ENCODE results near the gene NDUFB8. TPM values are rescaled to one million over a fixed set of nuclear protein-coding genes. Genes with fewer than 3 reads are reported as not detected.

NDUFB8 gene
- total and polyA plus RNA-seq, 11 donors: 264 to 1,192 (median 417) TPM

- no peaks in the 10 kb centered on the region for H3K9me3 ChIP-seq
- no peak for DNase-seq
- no peak overlapping the region for H3K27ac ChIP-seq
- H3K4me1 ChIP-seq: peaks cover 0 to 18% (median 15%) of the 10 kb centered on the region in 12 donors
- WGBS, 4 donors: 63 to 73% (median 69%) methylated on average over 8 of the region's 8 CpGs
- H3K4me3 ChIP-seq: no peak overlapping the region
- no peak for ATAC-seq
- TF ChIP-seq, protein P1, sequence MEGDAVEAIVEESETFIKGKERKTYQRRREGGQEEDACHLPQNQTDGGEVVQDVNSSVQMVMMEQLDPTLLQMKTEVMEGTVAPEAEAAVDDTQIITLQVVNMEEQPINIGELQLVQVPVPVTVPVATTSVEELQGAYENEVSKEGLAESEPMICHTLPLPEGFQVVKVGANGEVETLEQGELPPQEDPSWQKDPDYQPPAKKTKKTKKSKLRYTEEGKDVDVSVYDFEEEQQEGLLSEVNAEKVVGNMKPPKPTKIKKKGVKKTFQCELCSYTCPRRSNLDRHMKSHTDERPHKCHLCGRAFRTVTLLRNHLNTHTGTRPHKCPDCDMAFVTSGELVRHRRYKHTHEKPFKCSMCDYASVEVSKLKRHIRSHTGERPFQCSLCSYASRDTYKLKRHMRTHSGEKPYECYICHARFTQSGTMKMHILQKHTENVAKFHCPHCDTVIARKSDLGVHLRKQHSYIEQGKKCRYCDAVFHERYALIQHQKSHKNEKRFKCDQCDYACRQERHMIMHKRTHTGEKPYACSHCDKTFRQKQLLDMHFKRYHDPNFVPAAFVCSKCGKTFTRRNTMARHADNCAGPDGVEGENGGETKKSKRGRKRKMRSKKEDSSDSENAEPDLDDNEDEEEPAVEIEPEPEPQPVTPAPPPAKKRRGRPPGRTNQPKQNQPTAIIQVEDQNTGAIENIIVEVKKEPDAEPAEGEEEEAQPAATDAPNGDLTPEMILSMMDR (IDR thresholded peaks at IDR 0.05): no peak
- TF ChIP-seq POLR2A (IDR thresholded peaks at IDR 0.05): no peak
- intact Hi-C loops (cut with DNase I): no loop called here
- peaks cover 0 to 47% (median 39%) of the 10 kb centered on the region in 9 donors for H3K36me3 ChIP-seq
- peaks cover 0 to 23% (median 7%) of the 10 kb centered on the region in 9 donors for H3K27me3 ChIP-seq
These were observed 44.3 kb downstream of the NDUFB8 start for GRCh38 chr10:100485366-100485765.

DNA sequence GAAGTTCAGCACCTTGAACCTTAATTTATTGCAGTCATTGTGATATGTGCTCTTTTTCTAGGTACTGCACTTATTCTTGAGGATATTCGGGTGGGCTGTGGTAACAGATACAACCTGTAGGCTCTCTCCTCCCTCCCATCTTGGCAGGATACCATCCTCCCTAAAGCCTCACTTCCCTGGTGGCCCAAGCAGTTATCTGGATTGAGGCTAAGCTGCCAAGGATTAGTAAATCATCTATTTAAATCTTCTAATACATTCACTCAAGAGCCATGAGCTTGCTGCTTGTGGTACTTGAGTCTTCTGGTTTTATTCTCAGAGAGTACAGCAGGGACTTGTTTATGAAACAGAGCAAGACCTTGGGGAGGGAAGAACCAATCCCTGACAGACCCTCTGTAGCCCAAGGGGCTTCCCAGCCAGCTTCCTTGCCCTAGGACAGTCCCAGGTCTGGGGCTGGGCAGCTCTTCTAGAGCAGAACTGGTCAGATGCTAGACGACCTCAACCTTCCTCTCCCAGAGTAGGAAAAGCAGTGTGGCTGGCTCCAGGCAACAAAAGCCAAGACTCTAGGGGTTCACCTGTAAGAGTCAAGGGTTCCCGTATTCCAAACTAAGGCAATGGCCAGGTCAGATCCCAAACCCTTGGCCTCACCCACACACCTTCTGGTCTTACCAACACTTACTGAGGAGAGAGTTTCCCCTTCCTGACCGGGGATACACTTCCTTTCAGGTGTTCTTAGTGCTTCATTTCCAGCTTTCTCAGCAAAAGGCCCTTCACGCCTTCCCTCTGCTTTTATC is 45.6 kb downstream of the NDUFB8 start:
- 85 to 87% (median 86%) methylated on average over 5 of the region's 5 CpGs for WGBS, 4 donors
- peaks cover 0 to 36% (median 26%) of the 10 kb centered on the region in 9 donors for H3K36me3 ChIP-seq
- DNase-seq (no peak), ATAC-seq (no peak)
- intact Hi-C loops (cut with DNase I): loop anchor here in 1 of 10 donors (5.0 kb wide), 1 partner anchor 33 kb away; the partner anchor contains the start of gene SEC31B
- H3K27ac ChIP-seq: no peak overlapping the region
- peaks cover 0 to 36% (median 14%) of the 10 kb centered on the region in 9 donors for H3K27me3 ChIP-seq
- no peak for TF ChIP-seq POLR2A (IDR thresholded peaks at IDR 0.05)
- TF ChIP-seq, protein P1 (IDR thresholded peaks at IDR 0.05): no peak
- no peak overlapping the region for H3K4me3 ChIP-seq
- H3K9me3 ChIP-seq: no peaks in the 10 kb centered on the region
- H3K4me1 ChIP-seq: peaks cover 0 to 18% (median 15%) of the 10 kb centered on the region in 12 donors

DNA sequence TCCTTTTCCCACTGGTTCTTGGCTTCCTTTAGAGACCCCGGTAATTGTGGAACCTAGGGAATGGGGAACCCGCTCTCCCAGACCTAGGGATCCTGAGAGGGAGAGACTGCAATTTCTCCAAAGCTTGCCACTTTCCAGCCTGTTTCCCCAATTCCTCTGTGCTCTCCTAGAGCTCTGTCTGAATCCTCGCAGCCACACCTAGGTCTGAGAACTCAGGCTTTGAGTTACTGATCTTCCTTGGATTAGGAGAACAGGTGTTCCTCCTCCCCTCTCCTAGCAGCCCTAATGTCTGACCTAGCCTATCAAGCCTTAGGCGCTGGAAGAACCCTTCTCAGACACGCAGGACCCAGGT is 46.9 kb downstream of the NDUFB8 start:
- 43 to 45% (median 44%) methylated on average over 5 of the region's 5 CpGs for WGBS, 4 donors
- H3K27ac ChIP-seq: no peak overlapping the region
- H3K9me3 ChIP-seq: no peaks in the 10 kb centered on the region
- no peak for TF ChIP-seq POLR2A (IDR thresholded peaks at IDR 0.05)
- TF ChIP-seq, protein P1 (IDR thresholded peaks at IDR 0.05): peak in 4 of 12 donors; percentile 0 to 22 (median 4)
- ATAC-seq: no peak
- H3K4me3 ChIP-seq: peak overlapping the region in 7 of 12 donors; percentile 45 to 59 (median 53)
- H3K4me1 ChIP-seq: peaks cover 0 to 18% (median 15%) of the 10 kb centered on the region in 12 donors
- intact Hi-C loops (cut with DNase I): loop anchor here in 1 of 10 donors (5.0 kb wide), 1 partner anchor 34 kb away; the partner anchor contains the start of gene SEC31B
- DNase-seq: no peak
- peaks cover 0 to 43% (median 18%) of the 10 kb centered on the region in 9 donors for H3K27me3 ChIP-seq
- H3K36me3 ChIP-seq: peaks cover 0 to 26% (median 13%) of the 10 kb centered on the region in 9 donors

DNA sequence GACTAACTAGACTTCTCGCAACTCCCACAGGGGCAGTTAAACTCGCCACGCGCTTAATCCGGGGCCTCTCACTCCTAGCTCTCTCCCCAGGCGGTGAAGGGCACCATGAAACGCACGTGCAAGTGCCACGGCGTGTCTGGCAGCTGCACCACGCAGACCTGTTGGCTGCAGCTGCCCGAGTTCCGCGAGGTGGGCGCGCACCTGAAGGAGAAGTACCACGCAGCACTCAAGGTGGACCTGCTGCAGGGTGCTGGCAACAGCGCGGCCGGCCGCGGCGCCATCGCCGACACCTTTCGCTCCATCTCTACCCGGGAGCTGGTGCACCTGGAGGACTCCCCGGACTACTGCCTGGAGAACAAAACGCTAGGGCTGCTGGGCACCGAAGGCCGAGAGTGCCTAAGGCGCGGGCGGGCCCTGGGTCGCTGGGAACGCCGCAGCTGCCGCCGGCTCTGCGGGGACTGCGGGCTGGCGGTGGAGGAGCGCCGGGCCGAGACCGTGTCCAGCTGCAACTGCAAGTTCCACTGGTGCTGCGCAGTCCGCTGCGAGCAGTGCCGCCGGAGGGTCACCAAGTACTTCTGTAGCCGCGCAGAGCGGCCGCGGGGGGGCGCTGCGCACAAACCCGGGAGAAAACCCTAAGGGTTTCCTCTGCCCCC is 47.4 kb downstream of the NDUFB8 start:
- peaks cover 0 to 43% (median 18%) of the 10 kb centered on the region in 9 donors for H3K27me3 ChIP-seq
- intact Hi-C loops (cut with DNase I): loop anchor here in 1 of 10 donors (5.0 kb wide), 1 partner anchor 35 kb away; the partner anchor contains the start of gene SEC31B
- H3K4me1 ChIP-seq: peaks cover 0 to 18% (median 15%) of the 10 kb centered on the region in 12 donors
- H3K9me3 ChIP-seq: no peaks in the 10 kb centered on the region
- peaks cover 0 to 21% (median 8%) of the 10 kb centered on the region in 9 donors for H3K36me3 ChIP-seq
- H3K4me3 ChIP-seq: peak overlapping the region; percentile 21 to 59 (median 48)
- peak; percentile 59 to 84 (median 68) for DNase-seq
- TF ChIP-seq POLR2A (IDR thresholded peaks at IDR 0.05): no peak
- TF ChIP-seq, protein P1 (IDR thresholded peaks at IDR 0.05): peak; percentile 67 to 90 (median 75)
- ATAC-seq: peak in 3 of 4 donors; percentile 79 to 92 (median 83)
- no peak overlapping the region for H3K27ac ChIP-seq
- WGBS, 4 donors: 0 to 4% (median 1%) methylated on average over 21 to 59 of the region's 59 CpGs
